ENCODE data around the gene ZNF200. TPM values are rescaled to one million over a fixed set of nuclear protein-coding genes. Genes with fewer than 3 reads are reported as not detected.

Gene ZNF200
- total and polyA plus RNA-seq, 2 donors (not counting 1 experiment from before 2014, with no cell fraction given), result 5.9 to 8.1 TPM

- H3K4me1 ChIP-seq (ENCODE audit: control insufficient read depth, extremely low read depth, insufficient read depth, low read length), result no peaks in the 10 kb centered on the region
- no peak overlapping the region for H2AFZ ChIP-seq (ENCODE audit: low read length)
- no peaks in the 10 kb centered on the region for H3K36me3 ChIP-seq (ENCODE audit: control insufficient read depth, insufficient read depth, low read length)
- no peak overlapping the region for H3K9ac ChIP-seq (ENCODE audit: insufficient read depth, low read length)
- TF ChIP-seq EZH2 (IDR thresholded peaks at IDR 0.05; ENCODE audit: low read length, missing control alignments) (no peak), CTCF (conservative IDR thresholded peaks at IDR 0.05 in 1 of 2, IDR thresholded peaks at IDR 0.05 in 1 of 2; ENCODE audit: low read depth in 1 of 2, low read length in 2 of 2) (no peak)
- no peak overlapping the region for H3K4me2 ChIP-seq (ENCODE audit: extremely low read depth, insufficient read depth, low read length)
- H3K27ac ChIP-seq (ENCODE audit: insufficient read depth, low read length), result no peak overlapping the region
- no peak overlapping the region for H3K4me3 ChIP-seq (replicated peaks in 1 of 4; ENCODE audit: control extremely low read depth in 1 of 4, insufficient read depth in 1 of 4, low read depth in 3 of 4, low read length in 4 of 4)
- H4K20me1 ChIP-seq (ENCODE audit: control insufficient read depth, extremely low read depth, insufficient read depth, low read length), result no peaks in the 10 kb centered on the region
- H3K27me3 ChIP-seq (ENCODE audit: control insufficient read depth, insufficient read depth, low read length), result no peaks in the 10 kb centered on the region
- H3K79me2 ChIP-seq (ENCODE audit: control insufficient read depth, insufficient read depth, low read length), result no peaks in the 10 kb centered on the region
- H3K9me3 ChIP-seq (ENCODE audit: control insufficient read depth, insufficient read depth, low read depth, low read length), result no peaks in the 10 kb centered on the region
- DNase-seq (ENCODE audit: low read depth in 2 of 2), result no peak
Measured at GRCh38 chr16:3262517-3262916, 27.6 kb upstream of the ZNF200 start.

GRCh38 chr16:3259836-3260235 is 24.9 kb upstream of the ZNF200 start:
- no peak overlapping the region for H3K4me2 ChIP-seq (ENCODE audit: extremely low read depth, insufficient read depth, low read length)
- no peaks in the 10 kb centered on the region for H4K20me1 ChIP-seq (ENCODE audit: control insufficient read depth, extremely low read depth, insufficient read depth, low read length)
- no peaks in the 10 kb centered on the region for H3K4me1 ChIP-seq (ENCODE audit: control insufficient read depth, extremely low read depth, insufficient read depth, low read length)
- H3K4me3 ChIP-seq (replicated peaks in 1 of 4; ENCODE audit: control extremely low read depth in 1 of 4, insufficient read depth in 1 of 4, low read depth in 3 of 4, low read length in 4 of 4), result no peak overlapping the region
- no peak for DNase-seq (ENCODE audit: low read depth in 2 of 2)
- H3K27ac ChIP-seq (ENCODE audit: insufficient read depth, low read length), result no peak overlapping the region
- no peaks in the 10 kb centered on the region for H3K79me2 ChIP-seq (ENCODE audit: control insufficient read depth, insufficient read depth, low read length)
- no peak overlapping the region for H2AFZ ChIP-seq (ENCODE audit: low read length)
- no peak overlapping the region for H3K9ac ChIP-seq (ENCODE audit: insufficient read depth, low read length)
- TF ChIP-seq CTCF (conservative IDR thresholded peaks at IDR 0.05 in 1 of 2, IDR thresholded peaks at IDR 0.05 in 1 of 2; ENCODE audit: low read depth in 1 of 2, low read length in 2 of 2) (no peak), EZH2 (IDR thresholded peaks at IDR 0.05; ENCODE audit: low read length, missing control alignments) (no peak)
- H3K27me3 ChIP-seq (ENCODE audit: control insufficient read depth, insufficient read depth, low read length), result no peaks in the 10 kb centered on the region
- no peaks in the 10 kb centered on the region for H3K36me3 ChIP-seq (ENCODE audit: control insufficient read depth, insufficient read depth, low read length)
- H3K9me3 ChIP-seq (ENCODE audit: control insufficient read depth, insufficient read depth, low read depth, low read length), result no peaks in the 10 kb centered on the region

- H3K4me2 ChIP-seq (ENCODE audit: extremely low read depth, insufficient read depth, low read length), result no peak overlapping the region
- H2AFZ ChIP-seq (ENCODE audit: low read length), result no peak overlapping the region
- no peak overlapping the region for H3K27ac ChIP-seq (ENCODE audit: insufficient read depth, low read length)
- no peaks in the 10 kb centered on the region for H3K36me3 ChIP-seq (ENCODE audit: control insufficient read depth, insufficient read depth, low read length)
- no peak overlapping the region for H3K4me3 ChIP-seq (replicated peaks in 1 of 4; ENCODE audit: control extremely low read depth in 1 of 4, insufficient read depth in 1 of 4, low read depth in 3 of 4, low read length in 4 of 4)
- no peaks in the 10 kb centered on the region for H3K9me3 ChIP-seq (ENCODE audit: control insufficient read depth, insufficient read depth, low read depth, low read length)
- H3K4me1 ChIP-seq (ENCODE audit: control insufficient read depth, extremely low read depth, insufficient read depth, low read length), result no peaks in the 10 kb centered on the region
- H3K27me3 ChIP-seq (ENCODE audit: control insufficient read depth, insufficient read depth, low read length), result no peaks in the 10 kb centered on the region
- no peaks in the 10 kb centered on the region for H4K20me1 ChIP-seq (ENCODE audit: control insufficient read depth, extremely low read depth, insufficient read depth, low read length)
- no peak for TF ChIP-seq CTCF (conservative IDR thresholded peaks at IDR 0.05 in 1 of 2, IDR thresholded peaks at IDR 0.05 in 1 of 2; ENCODE audit: low read depth in 1 of 2, low read length in 2 of 2)
- no peak for TF ChIP-seq EZH2 (IDR thresholded peaks at IDR 0.05; ENCODE audit: low read length, missing control alignments)
- no peak overlapping the region for H3K9ac ChIP-seq (ENCODE audit: insufficient read depth, low read length)
- DNase-seq (ENCODE audit: low read depth in 2 of 2), result peak in 1 of 2 donors; percentile 63
- H3K79me2 ChIP-seq (ENCODE audit: control insufficient read depth, insufficient read depth, low read length), result no peaks in the 10 kb centered on the region
Measured at GRCh38 chr16:3256866-3257465, 22.0 kb upstream of the ZNF200 start.
